ENCODE data around the gene PIGO.

The PIGO gene

DNA sequence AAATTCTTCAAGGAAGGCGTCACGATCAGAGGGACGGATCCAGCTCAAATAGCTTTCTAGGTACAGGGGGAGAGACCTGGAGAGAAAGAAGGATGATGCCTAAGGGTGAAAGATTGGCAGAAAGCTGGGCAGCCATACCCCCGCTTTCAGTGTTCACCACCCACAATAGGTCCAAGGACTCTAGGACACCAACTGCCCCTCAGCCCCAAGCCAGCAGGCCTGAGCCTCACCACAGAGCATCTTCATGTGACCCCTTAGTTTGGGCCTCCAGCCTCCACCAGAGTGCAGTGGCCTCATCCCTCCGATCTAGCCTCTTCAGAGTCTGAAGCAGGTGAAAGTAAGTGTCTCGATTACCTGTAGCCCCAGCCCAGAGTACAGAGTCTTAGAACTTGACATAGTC is 22.2 kb downstream of the PIGO start:
- no peak overlapping the region for H3K27ac Mint-ChIP-seq (ENCODE audit: low read depth)
- peaks cover 56% of the 10 kb centered on the region for H3K4me1 Mint-ChIP-seq
- no peak overlapping the region for H3K4me3 Mint-ChIP-seq
- no peak for ATAC-seq (replicated peaks; ENCODE audit: extremely low read depth, poor library complexity, severe bottlenecking)
- no peaks in the 10 kb centered on the region for H3K27me3 Mint-ChIP-seq
- H3K9me3 Mint-ChIP-seq, result no peaks in the 10 kb centered on the region
- no peak for DNase-seq (ENCODE audit: low spot score in 2 of 2)
- H3K36me3 Mint-ChIP-seq (ENCODE audit: insufficient read depth), result peaks cover 15% of the 10 kb centered on the region

DNA sequence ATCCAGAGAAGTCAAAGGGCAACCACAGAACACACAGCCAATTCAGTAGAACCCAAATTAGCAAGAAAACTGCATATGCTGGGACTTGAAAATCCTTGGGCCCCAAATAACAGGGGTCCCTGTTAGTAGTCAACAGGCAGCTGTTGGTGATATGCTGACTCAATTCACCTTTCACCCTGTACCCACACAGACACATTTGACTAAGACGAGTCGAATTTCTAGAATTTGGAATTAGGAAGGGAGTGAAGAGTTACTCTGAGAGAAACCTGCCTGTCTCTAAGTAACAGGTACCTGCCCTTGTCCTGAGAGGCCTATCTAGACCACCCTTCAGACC is 23.1 kb downstream of the PIGO start:
- ATAC-seq (replicated peaks; ENCODE audit: extremely low read depth, poor library complexity, severe bottlenecking) (no peak), DNase-seq (ENCODE audit: low spot score in 2 of 2) (no peak)
- Mint-ChIP-seq H3K9me3 (no peaks in the 10 kb centered on the region), H3K4me1 (peaks cover 56% of the 10 kb centered on the region), H3K4me3 (peak overlapping the region; percentile 83), H3K27me3 (no peaks in the 10 kb centered on the region), H3K36me3 (ENCODE audit: insufficient read depth) (peaks cover 24% of the 10 kb centered on the region), H3K27ac (ENCODE audit: low read depth) (peak overlapping the region; percentile 94)

DNA sequence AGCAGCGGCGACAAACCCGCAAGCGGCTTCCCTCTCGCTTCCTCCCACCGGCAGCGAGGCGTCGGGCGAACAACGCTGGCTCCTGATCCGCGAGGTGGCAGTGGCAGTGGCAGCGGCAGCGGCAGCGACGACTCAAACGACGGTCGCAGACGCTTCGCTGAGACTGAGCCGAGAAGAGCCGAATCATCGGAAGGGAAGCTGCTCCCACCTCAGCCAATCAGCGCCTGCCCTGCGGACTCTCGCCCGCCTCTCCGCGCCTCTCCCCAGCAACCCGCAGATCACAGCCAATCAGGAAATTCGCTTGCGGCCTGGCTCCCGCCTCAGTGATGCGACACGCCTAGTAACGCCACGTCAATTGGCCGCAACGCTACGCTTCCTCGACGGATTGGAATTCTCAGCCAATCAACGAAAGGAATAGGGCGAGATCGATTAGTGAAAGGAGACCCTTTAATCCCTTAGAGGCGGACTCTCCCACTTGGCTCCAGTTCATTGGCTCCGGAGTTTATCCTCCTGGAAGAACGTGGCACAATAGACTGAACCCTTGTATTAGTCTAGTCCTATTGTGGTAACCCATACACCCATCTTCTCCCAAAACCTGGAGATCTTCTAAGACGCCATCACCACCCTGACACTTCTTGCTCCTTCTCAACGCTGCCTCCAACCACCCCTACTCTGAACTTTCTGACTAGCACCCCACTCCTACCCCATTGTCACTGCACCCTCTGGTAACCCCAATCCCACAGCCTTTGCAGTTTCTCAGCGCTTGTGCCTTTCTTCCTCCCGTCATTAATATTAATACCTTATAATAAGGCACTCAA is 23.7 kb downstream of the PIGO start, which contains the start of gene VCP:
VCP (minus strand) TSS at position 165 of the 818 bp plus-strand sequence. CDS start 272 bp downstream, outside the sequence.
- peak within 1 kb of the TSS; percentile 94 for H3K27ac Mint-ChIP-seq (ENCODE audit: low read depth)
- H3K4me3 Mint-ChIP-seq, result peak within 1 kb of the TSS; percentile 83
- peak; percentile 90 to 97 for DNase-seq (ENCODE audit: low spot score in 2 of 2)
- no peaks in the 10 kb centered on the region for H3K9me3 Mint-ChIP-seq
- H3K36me3 Mint-ChIP-seq (ENCODE audit: insufficient read depth), result peaks cover 29% of the 10 kb centered on the region
- peak; percentile 93 for ATAC-seq (replicated peaks; ENCODE audit: extremely low read depth, poor library complexity, severe bottlenecking)
- H3K4me1 Mint-ChIP-seq, result peaks cover 56% of the 10 kb centered on the region
- H3K27me3 Mint-ChIP-seq, result no peaks in the 10 kb centered on the region

DNA sequence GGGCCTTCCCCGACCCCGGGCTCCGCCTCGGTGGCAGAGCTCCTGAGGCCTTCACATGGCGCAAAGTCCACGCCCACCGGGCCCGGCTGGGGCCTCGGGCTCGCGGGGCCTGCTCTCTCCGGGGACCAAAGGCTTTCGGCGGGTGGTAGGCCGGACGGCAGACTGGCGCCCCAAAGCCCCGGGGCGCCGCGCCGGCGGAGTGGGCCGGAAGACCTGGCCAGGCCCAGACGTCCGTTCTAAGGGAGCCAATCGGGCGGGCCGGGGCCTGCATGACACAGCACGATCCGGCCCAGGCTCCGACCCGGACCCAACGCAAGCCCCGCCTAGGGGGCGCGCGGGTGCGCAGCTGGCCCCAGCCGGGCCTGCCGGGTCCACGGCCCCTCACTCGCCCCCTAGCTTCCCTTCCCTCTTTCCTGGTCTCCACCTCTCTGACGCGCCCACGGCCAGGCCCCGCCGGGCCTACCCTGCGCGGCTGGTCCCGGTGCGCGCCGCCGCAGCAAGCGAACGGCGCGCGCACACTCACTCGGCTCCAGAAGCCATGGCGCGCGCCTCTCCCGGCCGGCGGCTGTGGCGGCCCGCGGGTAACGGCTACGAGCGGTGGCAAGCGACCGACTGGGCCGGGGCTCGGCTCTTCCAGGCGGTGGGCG is 24.5 kb downstream of the PIGO start:
- Mint-ChIP-seq H3K36me3 (ENCODE audit: insufficient read depth) (peaks cover 37% of the 10 kb centered on the region), H3K9me3 (no peaks in the 10 kb centered on the region), H3K27me3 (no peaks in the 10 kb centered on the region), H3K4me1 (peaks cover 61% of the 10 kb centered on the region), H3K4me3 (peak overlapping the region; percentile 83), H3K27ac (ENCODE audit: low read depth) (peak overlapping the region; percentile 94)
- DNase-seq (ENCODE audit: low spot score in 2 of 2) (peak; percentile 58 to 61), ATAC-seq (replicated peaks; ENCODE audit: extremely low read depth, poor library complexity, severe bottlenecking) (peak; percentile 49)

DNA sequence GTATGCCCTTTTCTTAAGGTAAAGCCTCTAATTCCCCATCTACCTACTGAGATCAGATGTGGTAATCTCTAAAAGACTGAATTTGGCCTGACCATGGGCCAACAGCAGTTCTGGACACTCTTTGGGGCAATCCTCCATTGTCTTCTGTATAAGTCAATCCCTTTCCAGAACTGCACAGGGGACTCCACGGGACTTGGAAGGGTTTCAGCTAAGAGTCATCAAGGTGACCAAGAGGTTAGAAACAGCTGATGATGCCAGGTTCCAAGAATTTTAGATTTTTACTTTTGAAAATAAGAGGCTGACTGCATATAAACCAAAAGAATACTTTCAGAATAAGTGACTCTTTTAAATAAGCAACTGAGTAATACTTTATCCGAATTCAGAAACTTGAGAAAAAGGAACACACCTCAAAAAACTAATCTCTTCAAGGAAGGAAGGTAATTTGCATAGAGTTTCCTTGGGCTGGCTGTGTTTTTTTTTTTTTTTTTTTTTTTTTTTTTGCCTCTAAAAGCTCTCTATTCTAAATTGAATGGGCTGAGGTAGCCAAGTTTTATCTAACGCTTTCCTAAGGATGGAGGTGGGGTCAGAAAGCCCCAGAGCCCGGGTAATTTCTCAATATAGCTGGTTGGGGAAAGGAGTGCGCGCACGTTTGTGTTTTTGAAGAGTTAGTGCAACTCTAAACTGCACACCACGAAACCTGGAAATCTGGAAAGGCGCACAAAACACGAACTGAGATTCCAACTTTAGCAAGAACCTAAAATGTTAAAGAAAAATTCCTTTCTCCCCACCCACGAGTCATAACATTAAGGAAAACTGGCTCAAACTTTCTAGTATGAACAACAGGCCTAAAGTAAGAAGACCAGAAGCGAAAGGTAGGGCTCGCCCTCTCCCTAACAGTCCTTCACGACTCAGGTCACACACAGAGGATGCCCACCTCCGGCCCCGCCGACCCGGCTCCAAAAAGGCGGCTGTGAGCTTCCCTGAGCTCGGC is 25.3 kb downstream of the PIGO start:
- H3K4me1 Mint-ChIP-seq, result peaks cover 64% of the 10 kb centered on the region
- DNase-seq (ENCODE audit: low spot score in 2 of 2) (no peak), ATAC-seq (replicated peaks; ENCODE audit: extremely low read depth, poor library complexity, severe bottlenecking) (no peak)
- peaks cover 45% of the 10 kb centered on the region for H3K36me3 Mint-ChIP-seq (ENCODE audit: insufficient read depth)
- H3K9me3 Mint-ChIP-seq, result no peaks in the 10 kb centered on the region
- H3K27ac Mint-ChIP-seq (ENCODE audit: low read depth), result peak overlapping the region; percentile 94
- no peaks in the 10 kb centered on the region for H3K27me3 Mint-ChIP-seq
- H3K4me3 Mint-ChIP-seq, result peak overlapping the region; percentile 83

DNA sequence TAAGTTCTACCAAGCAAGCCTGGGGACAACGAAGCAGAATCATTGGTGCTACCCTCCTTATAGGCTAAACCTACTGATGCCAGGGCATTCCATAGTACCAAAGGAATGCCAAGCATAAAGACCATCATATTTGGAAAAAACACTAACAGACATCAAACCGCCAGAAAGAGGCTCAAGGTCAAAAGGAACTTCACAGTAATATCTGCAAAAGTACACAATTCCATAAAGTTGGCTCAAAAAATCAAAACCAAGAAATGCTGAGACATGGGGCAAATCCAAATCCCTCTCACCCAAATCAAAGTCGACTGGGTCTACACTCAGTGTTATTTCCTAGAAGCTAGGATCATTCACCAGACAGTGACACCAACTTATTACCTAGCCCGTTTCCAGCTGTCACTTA is 27.4 kb downstream of the PIGO start:
- H3K4me1 Mint-ChIP-seq, result peaks cover 60% of the 10 kb centered on the region
- H3K27me3 Mint-ChIP-seq, result no peaks in the 10 kb centered on the region
- peak overlapping the region; percentile 74 for H3K27ac Mint-ChIP-seq (ENCODE audit: low read depth)
- H3K4me3 Mint-ChIP-seq, result peak overlapping the region; percentile 83
- H3K9me3 Mint-ChIP-seq, result no peaks in the 10 kb centered on the region
- DNase-seq (ENCODE audit: low spot score in 2 of 2) (no peak), ATAC-seq (replicated peaks; ENCODE audit: extremely low read depth, poor library complexity, severe bottlenecking) (no peak)
- H3K36me3 Mint-ChIP-seq (ENCODE audit: insufficient read depth), result peaks cover 64% of the 10 kb centered on the region

DNA sequence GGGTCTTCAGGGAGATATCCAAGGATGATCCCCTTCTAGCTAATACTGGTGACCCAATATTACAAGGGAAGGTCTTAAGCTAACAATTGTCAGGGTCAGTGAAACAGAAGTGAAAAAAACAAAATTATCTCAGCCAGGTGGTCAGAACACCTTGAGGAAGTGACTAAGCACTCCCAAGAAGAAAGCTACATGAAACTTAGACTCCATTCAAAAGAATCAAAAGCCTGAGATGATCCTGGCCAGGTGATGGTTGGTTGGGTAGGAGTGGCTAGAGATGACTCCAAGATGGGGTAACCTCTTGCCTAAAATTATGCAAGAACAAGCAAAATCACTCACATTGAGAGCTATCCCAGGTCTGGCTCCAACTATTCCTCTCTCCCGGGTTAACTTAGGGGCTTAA is 29.3 kb downstream of the PIGO start:
- no peak for ATAC-seq (replicated peaks; ENCODE audit: extremely low read depth, poor library complexity, severe bottlenecking)
- H3K27me3 Mint-ChIP-seq, result no peaks in the 10 kb centered on the region
- DNase-seq (ENCODE audit: low spot score in 2 of 2), result no peak
- no peaks in the 10 kb centered on the region for H3K9me3 Mint-ChIP-seq
- H3K27ac Mint-ChIP-seq (ENCODE audit: low read depth), result no peak overlapping the region
- H3K4me3 Mint-ChIP-seq, result no peak overlapping the region
- H3K4me1 Mint-ChIP-seq, result peaks cover 49% of the 10 kb centered on the region
- H3K36me3 Mint-ChIP-seq (ENCODE audit: insufficient read depth), result peaks cover 78% of the 10 kb centered on the region

DNA sequence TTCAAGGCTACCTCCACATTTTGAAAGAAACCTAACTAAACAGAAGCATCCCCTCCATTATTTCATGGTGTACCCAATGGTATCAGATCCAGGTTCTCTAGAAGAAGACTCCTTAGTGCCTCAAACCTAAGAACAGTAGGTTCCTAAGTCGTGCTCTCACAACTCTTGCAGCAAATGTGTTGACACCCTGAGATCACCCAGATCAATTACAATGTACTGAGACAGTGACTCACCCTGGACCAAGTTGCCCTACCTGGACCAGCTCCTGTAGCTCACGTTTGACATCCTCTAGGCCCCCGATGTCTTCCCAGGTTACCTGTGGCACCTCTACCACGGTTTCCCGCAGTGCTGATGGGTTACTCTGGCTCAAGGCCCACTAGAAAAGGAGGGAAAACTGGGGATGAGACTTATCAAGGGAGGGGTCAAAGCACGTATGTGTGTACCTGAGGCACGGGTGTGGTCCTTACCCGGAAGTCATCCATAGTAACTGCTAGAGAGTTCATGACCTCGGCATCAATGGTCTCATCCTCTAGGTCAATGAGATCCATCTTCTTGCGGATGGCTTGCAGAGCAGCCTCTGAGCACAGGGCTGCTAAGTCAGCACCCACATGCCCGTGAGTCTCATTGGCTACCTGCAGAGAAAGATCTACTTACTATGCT is 35.7 kb downstream of the PIGO start:
- DNase-seq (ENCODE audit: low spot score in 2 of 2) (no peak), ATAC-seq (replicated peaks; ENCODE audit: extremely low read depth, poor library complexity, severe bottlenecking) (no peak)
- Mint-ChIP-seq H3K27ac (ENCODE audit: low read depth) (no peak overlapping the region), H3K9me3 (no peaks in the 10 kb centered on the region), H3K27me3 (no peaks in the 10 kb centered on the region), H3K4me3 (no peak overlapping the region), H3K4me1 (peaks cover 12% of the 10 kb centered on the region), H3K36me3 (ENCODE audit: insufficient read depth) (peaks cover 91% of the 10 kb centered on the region)

DNA sequence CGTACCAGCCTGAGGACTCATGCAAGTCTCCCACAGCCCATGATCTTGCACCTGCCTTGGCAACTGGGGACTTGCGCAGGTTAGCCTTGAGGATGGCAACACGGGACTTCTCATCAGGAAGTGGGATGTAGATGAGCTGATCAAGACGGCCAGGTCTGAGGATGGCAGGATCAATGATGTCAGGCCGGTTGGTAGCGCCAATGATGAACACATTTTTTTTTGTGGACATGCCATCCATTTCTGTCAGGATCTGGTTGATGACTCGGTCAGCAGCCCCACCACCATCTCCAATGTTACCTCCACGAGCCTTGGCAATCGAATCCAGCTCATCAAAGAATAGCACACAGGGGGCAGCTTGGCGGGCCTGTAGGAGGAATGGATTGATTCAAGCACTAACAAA is 37.0 kb downstream of the PIGO start:
- H3K9me3 Mint-ChIP-seq, result no peaks in the 10 kb centered on the region
- H3K36me3 Mint-ChIP-seq (ENCODE audit: insufficient read depth), result peaks cover 87% of the 10 kb centered on the region
- H3K4me1 Mint-ChIP-seq, result peaks cover 12% of the 10 kb centered on the region
- H3K4me3 Mint-ChIP-seq, result no peak overlapping the region
- no peaks in the 10 kb centered on the region for H3K27me3 Mint-ChIP-seq
- DNase-seq (ENCODE audit: low spot score in 2 of 2) (no peak), ATAC-seq (replicated peaks; ENCODE audit: extremely low read depth, poor library complexity, severe bottlenecking) (no peak)
- no peak overlapping the region for H3K27ac Mint-ChIP-seq (ENCODE audit: low read depth)

DNA sequence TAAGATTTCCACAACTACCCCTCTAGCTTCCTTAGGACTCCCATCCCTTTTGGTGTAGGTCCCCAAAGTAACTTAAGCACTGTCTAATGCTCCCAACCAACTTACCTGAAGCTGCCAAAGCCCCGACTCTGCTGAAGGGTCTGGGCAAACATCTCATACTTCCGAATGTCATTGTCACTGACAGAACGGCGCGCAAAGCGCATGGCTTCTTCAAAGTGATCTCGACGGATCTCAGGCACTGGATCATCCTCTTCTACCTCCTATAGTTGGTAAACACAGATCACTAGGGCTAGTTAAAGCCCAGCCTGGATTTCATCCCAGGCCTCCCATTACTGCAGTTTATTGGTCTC is 39.1 kb downstream of the PIGO start:
- no peak overlapping the region for H3K4me3 Mint-ChIP-seq
- H3K9me3 Mint-ChIP-seq, result no peaks in the 10 kb centered on the region
- H3K27ac Mint-ChIP-seq (ENCODE audit: low read depth), result no peak overlapping the region
- no peak for ATAC-seq (replicated peaks; ENCODE audit: extremely low read depth, poor library complexity, severe bottlenecking)
- no peaks in the 10 kb centered on the region for H3K27me3 Mint-ChIP-seq
- no peak for DNase-seq (ENCODE audit: low spot score in 2 of 2)
- peaks cover 12% of the 10 kb centered on the region for H3K4me1 Mint-ChIP-seq
- peaks cover 78% of the 10 kb centered on the region for H3K36me3 Mint-ChIP-seq (ENCODE audit: insufficient read depth)

DNA sequence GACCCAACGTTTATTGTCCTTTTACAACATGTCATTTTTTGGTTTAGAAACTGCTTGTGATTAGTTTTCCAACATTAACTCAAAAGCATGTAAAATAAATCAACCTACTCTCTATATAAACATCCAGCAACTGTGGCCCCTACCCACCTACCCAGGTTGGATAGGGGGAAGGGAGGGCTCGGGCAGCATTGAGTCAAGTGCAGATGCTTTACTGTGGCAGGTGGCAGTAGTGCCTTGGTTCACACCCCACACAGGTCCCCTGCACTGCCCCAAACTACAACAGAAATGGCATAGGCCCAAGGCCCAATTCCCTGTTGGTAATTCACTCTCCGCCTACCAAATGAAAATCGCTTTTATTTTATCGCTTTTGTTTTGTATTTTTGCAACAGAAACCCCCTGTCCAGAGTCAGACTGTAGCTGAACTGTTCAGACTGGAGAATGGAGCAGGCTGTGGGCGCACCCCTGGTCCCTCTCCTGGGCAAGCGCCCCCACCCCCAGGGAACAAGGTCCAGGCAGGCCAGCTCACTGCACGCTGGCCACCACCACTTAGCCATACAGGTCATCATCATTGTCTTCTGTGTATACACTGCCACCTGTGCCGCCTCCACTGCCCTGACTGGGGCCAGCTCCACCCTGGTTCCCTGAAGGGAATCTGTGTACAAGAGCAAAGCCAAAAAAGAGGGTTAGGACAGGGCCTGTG is 39.7 kb downstream of the PIGO start:
- no peaks in the 10 kb centered on the region for H3K27me3 Mint-ChIP-seq
- no peak overlapping the region for H3K27ac Mint-ChIP-seq (ENCODE audit: low read depth)
- no peaks in the 10 kb centered on the region for H3K9me3 Mint-ChIP-seq
- peak overlapping the region; percentile 31 for H3K4me3 Mint-ChIP-seq
- no peak for ATAC-seq (replicated peaks; ENCODE audit: extremely low read depth, poor library complexity, severe bottlenecking)
- H3K4me1 Mint-ChIP-seq, result peaks cover 12% of the 10 kb centered on the region
- peaks cover 77% of the 10 kb centered on the region for H3K36me3 Mint-ChIP-seq (ENCODE audit: insufficient read depth)
- no peak for DNase-seq (ENCODE audit: low spot score in 2 of 2)

Data from central memory CD8-positive, alpha-beta T cell (primary cell).